Liver (tissue), 9 donors: ENCODE results near the gene CWF19L2. TPM values are rescaled to one million over a fixed set of nuclear protein-coding genes. Genes with fewer than 3 reads are reported as not detected.

Experiments used
- DNase-seq: peaks from one replicate; pipeline ENCODE4 v3.0.0-alpha.2; 2017; ENCODE audit warnings: low spot score
- H3K27ac ChIP-seq, 2 donors: one replicate each; pipeline ENCODE4 v1.7.0; 2013; ENCODE audit warnings: inconsistent platforms in 2 of 2, low read length in 2 of 2, control low read depth in 1 of 2, low read depth in 1 of 2, mild to moderate bottlenecking in 1 of 2
- H3K27me3 ChIP-seq, 4 donors: one replicate each; pipeline versions ENCODE4 v1.6.1 to v1.7.0; 2013; ENCODE audit warnings: low read length in 3 of 4, inconsistent platforms in 1 of 4, mild to moderate bottlenecking in 1 of 4, moderate library complexity in 1 of 4; ENCODE audit not compliant: control insufficient read depth in 4 of 4, insufficient read depth in 4 of 4
- H3K36me3 ChIP-seq, 4 donors: one replicate each; pipeline versions ENCODE4 v1.6.1 to v1.7.0; 2013; ENCODE audit warnings: low read length in 3 of 4, mild to moderate bottlenecking in 3 of 4, low read depth in 1 of 4, moderate library complexity in 1 of 4; ENCODE audit not compliant: control insufficient read depth in 4 of 4, insufficient read depth in 3 of 4
- H3K4me1 ChIP-seq, 4 donors: one replicate each; pipeline versions ENCODE4 v1.6.1 to v1.7.0; 2013; ENCODE audit warnings: low read length in 3 of 4, mild to moderate bottlenecking in 3 of 4, moderate library complexity in 1 of 4; ENCODE audit not compliant: control insufficient read depth in 4 of 4, insufficient read depth in 4 of 4
- H3K4me3 ChIP-seq, 3 donors: one replicate each; pipeline versions ENCODE4 v1.6.1 to v1.7.0; 2013; ENCODE audit warnings: low read length in 3 of 3, control low read depth in 1 of 3, low read depth in 1 of 3, mild to moderate bottlenecking in 1 of 3
- H3K9ac ChIP-seq, 2 donors: one replicate each; pipeline ENCODE4 v1.7.0; 2013; ENCODE audit warnings: low read length in 2 of 2, mild to moderate bottlenecking in 2 of 2, moderate library complexity in 2 of 2, control low read depth in 1 of 2, low read depth in 1 of 2
- H3K9me3 ChIP-seq, 4 donors: one replicate each; pipeline versions ENCODE4 v1.6.1 to v1.7.0; 2013; ENCODE audit warnings: low read length in 3 of 4; ENCODE audit not compliant: control insufficient read depth in 4 of 4
- ATF3 ChIP-seq: IDR thresholded peaks from 2 replicates; pipeline ENCODE4 v1.6.1; 2016; ENCODE audit warnings: antibody characterized with exemption
- CTCF ChIP-seq: fragments of 150-350 bp; IDR thresholded peaks from 2 replicates; pipeline ENCODE4 v1.5.1; 2017; ENCODE audit warnings: improper control_type of control experiment, low read depth, low read length; ENCODE audit not compliant: missing input control
- FOXA1 ChIP-seq: IDR thresholded peaks from 2 replicates; pipeline ENCODE4 v1.6.1; 2016; ENCODE audit warnings: antibody characterized with exemption
- FOXA2 ChIP-seq: IDR thresholded peaks from 2 replicates; pipeline ENCODE4 v1.6.1; 2016; ENCODE audit warnings: antibody characterized with exemption
- GABPA ChIP-seq, 2 donors: IDR thresholded peaks in 1 of 2; conservative IDR thresholded peaks in 1 of 2; 2 replicates each; pipeline ENCODE4 v1.6.1; 2016; ENCODE audit warnings: antibody characterized with exemption in 2 of 2, mild to moderate bottlenecking in 1 of 2, moderate library complexity in 1 of 2
- HNF4A ChIP-seq, 2 donors: conservative IDR thresholded peaks; 2 replicates each; pipeline ENCODE4 v1.6.1; 2016; ENCODE audit warnings: antibody characterized with exemption in 2 of 2, mild to moderate bottlenecking in 2 of 2
- HNF4G ChIP-seq: IDR thresholded peaks from 2 replicates; pipeline ENCODE4 v1.6.1; 2016; ENCODE audit warnings: antibody characterized with exemption
- JUND ChIP-seq, 2 donors: IDR thresholded peaks; 2 replicates each; pipeline ENCODE4 v1.6.1; 2016; ENCODE audit warnings: antibody characterized with exemption in 2 of 2
- MAX ChIP-seq: IDR thresholded peaks from 2 replicates; pipeline ENCODE4 v1.6.1; 2016; ENCODE audit warnings: antibody characterized with exemption
- NR2F2 ChIP-seq: IDR thresholded peaks from 2 replicates; pipeline ENCODE4 v1.6.1; 2016; ENCODE audit warnings: antibody characterized with exemption
- RAD21 ChIP-seq, 2 donors: IDR thresholded peaks; 2 replicates each; pipeline ENCODE4 v1.6.1; 2016; ENCODE audit warnings: antibody characterized with exemption in 2 of 2, mild to moderate bottlenecking in 2 of 2
- REST ChIP-seq: IDR thresholded peaks from 2 replicates; pipeline ENCODE4 v1.6.1; 2016; ENCODE audit warnings: antibody characterized with exemption, mild to moderate bottlenecking
- RXRA ChIP-seq, 2 donors: IDR thresholded peaks; 2 replicates each; pipeline ENCODE4 v1.6.1; 2017 to 2018; ENCODE audit warnings: antibody characterized with exemption in 2 of 2, mild to moderate bottlenecking in 1 of 2
- SP1 ChIP-seq: IDR thresholded peaks from 2 replicates; pipeline ENCODE4 v1.6.1; 2018; ENCODE audit warnings: antibody characterized with exemption, mild to moderate bottlenecking
- TAF1 ChIP-seq: conservative IDR thresholded peaks from 2 replicates; pipeline ENCODE4 v1.6.1; 2016; ENCODE audit warnings: antibody characterized with exemption, mild to moderate bottlenecking
- ZBTB33 ChIP-seq: IDR thresholded peaks from 2 replicates; pipeline ENCODE4 v1.6.1; 2016; ENCODE audit warnings: antibody characterized with exemption
- WGBS: extraction: QIAGEN DNeasy Blood & Tissue Kit; methylation state at CpG from one replicate; pipeline ENCODE4 v1.1.7; 2013; 5-methylcytosine and 5-hydroxymethylcytosine counted together
- polyA plus RNA-seq, 2 donors: library from polyadenylated mRNA; stranded (reverse) in 1 of 2; unstranded in 1 of 2; fragments of 200-250 nt in 1 of 2; fragments of >200 nt in 1 of 2; fragmentation: Nextera tagmentation in 1 of 2; extraction: Ambion mirVana in 1 of 2; gene quantifications; one replicate each; pipeline versions ENCODE4 v1.2.1 to v1.2.3, GENCODE V29; 2013 to 2015
- total RNA-seq, 2 donors: library from RNA; depleted of rRNA; stranded (reverse); fragments of >200 nt; gene quantifications; one replicate each; pipeline ENCODE4 v1.2.3, GENCODE V29; 2014
- donor health status: healthy.
- donor health status: healthy.
- donor health status: healthy.
- donor health status: healthy.
- donor health status: healthy.

The CWF19L2 gene
- total and polyA plus RNA-seq, 4 donors, result 2.0 to 10.7 (median 5.8) TPM

- Histone ChIP-seq H3K4me1 (no peaks in the 10 kb centered on the region), H3K9ac (no peak overlapping the region), H3K27ac (no peak overlapping the region), H3K27me3 (no peaks in the 10 kb centered on the region), H3K4me3 (no peak overlapping the region), H3K9me3 (no peaks in the 10 kb centered on the region), H3K36me3 (peaks cover 0 to 10% (median 4%) of the 10 kb centered on the region in 4 donors)
- 79% methylated on average over 1 of the region's 1 CpG for WGBS
- TF ChIP-seq ATF3, result no peak
- no peak for TF ChIP-seq SP1
- TF ChIP-seq RAD21 (IDR thresholded peaks at IDR 0.05), result no peak
- no peak for TF ChIP-seq FOXA2
- TF ChIP-seq GABPA (IDR thresholded peaks at IDR 0.05 in 1 of 2, conservative IDR thresholded peaks at IDR 0.05 in 1 of 2), result no peak
- TF ChIP-seq ZBTB33, result no peak
- TF ChIP-seq FOXA1, result no peak
- TF ChIP-seq NR2F2, result no peak
- TF ChIP-seq MAX, result no peak
- TF ChIP-seq REST, result no peak
- no peak for TF ChIP-seq HNF4G
- no peak for TF ChIP-seq HNF4A (conservative IDR thresholded peaks at IDR 0.05)
- TF ChIP-seq RXRA (IDR thresholded peaks at IDR 0.05), result no peak
- TF ChIP-seq TAF1, result no peak
- TF ChIP-seq JUND (IDR thresholded peaks at IDR 0.05), result no peak
- TF ChIP-seq CTCF, result no peak
- DNase-seq, result no peak
Observed at GRCh38 chr11:107301878-107302277, 155.7 kb downstream of the CWF19L2 start.
